Fibroblast of lung (primary cell): ENCODE results near the gene NIT1. TPM values are rescaled to one million over a fixed set of nuclear protein-coding genes. Genes with fewer than 3 reads are reported as not detected.

Source experiments
- DNase-seq, 2 donors: peaks; one replicate each; pipeline versions ENCODE4 v3.0.0 to v3.0.0-alpha.2; 2010; ENCODE audit warnings: low read depth in 2 of 2
- H2AFZ ChIP-seq: 2 replicates; pipeline ENCODE4 v1.5.1; 2012; ENCODE audit warnings: low read length, control low read depth, inconsistent platforms
- H3K27ac ChIP-seq: 2 replicates; pipeline ENCODE4 v1.5.1; 2011; ENCODE audit warnings: low read length, control low read depth; ENCODE audit not compliant: insufficient read depth
- H3K27me3 ChIP-seq: 2 replicates; pipeline ENCODE4 v1.5.1; 2011; ENCODE audit warnings: mild to moderate bottlenecking, low read length; ENCODE audit not compliant: control insufficient read depth, insufficient read depth
- H3K36me3 ChIP-seq: 2 replicates; pipeline ENCODE4 v1.5.1; 2011; ENCODE audit warnings: low read length; ENCODE audit not compliant: control insufficient read depth, insufficient read depth
- H3K4me1 ChIP-seq: 2 replicates; pipeline ENCODE4 v1.5.1; 2011; ENCODE audit warnings: low read length; ENCODE audit not compliant: control insufficient read depth, insufficient read depth; ENCODE audit errors: extremely low read depth
- H3K4me2 ChIP-seq: 2 replicates; pipeline ENCODE4 v1.5.1; 2011; ENCODE audit warnings: low read length, control low read depth; ENCODE audit not compliant: insufficient read depth; ENCODE audit errors: extremely low read depth
- H3K4me3 ChIP-seq, 4 experiments: fragments of 200-600 bp in 1 of 4; sonication (generic) in 1 of 4; replicated peaks in 1 of 4; 2 replicates each; pipeline ENCODE4 v1.5.1; 2011 to 2016; ENCODE audit warnings: low read length in 4 of 4, low read depth in 3 of 4, mild to moderate bottlenecking in 3 of 4, control low read depth in 2 of 4, inconsistent platforms in 1 of 4, mixed read lengths in 1 of 4; ENCODE audit not compliant: insufficient read depth in 1 of 4; ENCODE audit errors: control extremely low read depth in 1 of 4
- H3K79me2 ChIP-seq: 2 replicates; pipeline ENCODE4 v1.5.1; 2012; ENCODE audit warnings: mild to moderate bottlenecking, low read length, inconsistent platforms; ENCODE audit not compliant: control insufficient read depth, insufficient read depth
- H3K9ac ChIP-seq: 2 replicates; pipeline ENCODE4 v1.5.1; 2011; ENCODE audit warnings: mild to moderate bottlenecking, low read length, control low read depth; ENCODE audit not compliant: insufficient read depth
- H3K9me3 ChIP-seq: 2 replicates; pipeline ENCODE4 v1.5.1; 2012; ENCODE audit warnings: low read depth, low read length; ENCODE audit not compliant: control insufficient read depth, insufficient read depth
- H4K20me1 ChIP-seq: 2 replicates; pipeline ENCODE4 v1.5.1; 2011; ENCODE audit warnings: low read length; ENCODE audit not compliant: control insufficient read depth, insufficient read depth; ENCODE audit errors: extremely low read depth
- EZH2 ChIP-seq: IDR thresholded peaks from 2 replicates; pipeline ENCODE4 v1.5.1; 2012; ENCODE audit warnings: low read length, control low read depth, mild to moderate bottlenecking; ENCODE audit errors: missing control alignments
- polyA plus RNA-seq, 2 donors: library from polyadenylated mRNA; depleted of rRNA in 1 of 2; stranded (reverse) in 1 of 2; unstranded in 1 of 2; fragments of >200 nt; gene quantifications; 2 replicates each; pipeline ENCODE4 v1.2.1, GENCODE V29; 2011 to 2012; ENCODE audit warnings: missing spikeins in 1 of 2
- total RNA-seq: library from RNA; depleted of rRNA; stranded (reverse); fragments of >200 nt; gene quantifications from 2 replicates; pipeline ENCODE4 v1.2.1, GENCODE V29; 2014
- TF ChIP-seq, protein P1 (sequence below), 2 donors: IDR thresholded peaks in 1 of 2; conservative IDR thresholded peaks in 1 of 2; 1 replicate in 1 of 2; 2 replicates in 1 of 2; pipeline ENCODE4 v1.5.1; 2011 to 2012; ENCODE audit warnings: low read length in 2 of 2, control low read depth in 1 of 2, inconsistent platforms in 1 of 2, low read depth in 1 of 2, mild to moderate bottlenecking in 1 of 2

NIT1 gene
- total and polyA plus RNA-seq, 2 donors (not counting 1 experiment from before 2014, with no cell fraction given) = 30.6 to 42.6 TPM

DNA sequence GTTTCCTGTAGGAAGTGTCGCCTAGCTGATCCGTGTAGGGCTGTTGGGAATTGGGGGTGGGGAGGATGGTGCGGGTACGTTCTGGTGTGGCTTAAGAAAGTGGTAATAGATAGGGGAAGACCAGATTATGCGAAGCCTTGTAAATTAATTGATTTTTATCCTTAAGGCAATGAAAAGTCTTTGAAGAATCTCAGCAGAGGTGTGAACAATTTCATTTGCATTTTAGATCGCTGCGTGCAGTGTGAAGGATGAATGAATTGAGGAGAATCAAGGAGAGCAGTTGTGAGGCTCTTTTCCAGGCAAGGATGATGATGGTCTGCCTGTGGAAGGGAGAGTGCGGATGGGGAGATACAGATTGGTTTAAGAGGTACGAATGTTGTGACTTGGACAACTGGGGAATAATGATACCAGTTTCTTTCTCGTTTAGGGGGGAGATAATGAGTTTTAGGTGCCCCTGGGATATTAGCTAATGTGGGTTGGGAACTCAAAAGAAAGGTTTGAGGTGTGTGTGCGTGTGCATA lies 15.4 kb downstream of the NIT1 start:
- no peaks in the 10 kb centered on the region for H3K9me3 ChIP-seq
- TF ChIP-seq EZH2 = no peak
- TF ChIP-seq, protein P1, sequence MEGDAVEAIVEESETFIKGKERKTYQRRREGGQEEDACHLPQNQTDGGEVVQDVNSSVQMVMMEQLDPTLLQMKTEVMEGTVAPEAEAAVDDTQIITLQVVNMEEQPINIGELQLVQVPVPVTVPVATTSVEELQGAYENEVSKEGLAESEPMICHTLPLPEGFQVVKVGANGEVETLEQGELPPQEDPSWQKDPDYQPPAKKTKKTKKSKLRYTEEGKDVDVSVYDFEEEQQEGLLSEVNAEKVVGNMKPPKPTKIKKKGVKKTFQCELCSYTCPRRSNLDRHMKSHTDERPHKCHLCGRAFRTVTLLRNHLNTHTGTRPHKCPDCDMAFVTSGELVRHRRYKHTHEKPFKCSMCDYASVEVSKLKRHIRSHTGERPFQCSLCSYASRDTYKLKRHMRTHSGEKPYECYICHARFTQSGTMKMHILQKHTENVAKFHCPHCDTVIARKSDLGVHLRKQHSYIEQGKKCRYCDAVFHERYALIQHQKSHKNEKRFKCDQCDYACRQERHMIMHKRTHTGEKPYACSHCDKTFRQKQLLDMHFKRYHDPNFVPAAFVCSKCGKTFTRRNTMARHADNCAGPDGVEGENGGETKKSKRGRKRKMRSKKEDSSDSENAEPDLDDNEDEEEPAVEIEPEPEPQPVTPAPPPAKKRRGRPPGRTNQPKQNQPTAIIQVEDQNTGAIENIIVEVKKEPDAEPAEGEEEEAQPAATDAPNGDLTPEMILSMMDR (conservative IDR thresholded peaks at IDR 0.05 in 1 of 2, IDR thresholded peaks at IDR 0.05 in 1 of 2; ENCODE audit: low read depth in 1 of 2, low read length in 2 of 2) = no peak
- H3K4me3 ChIP-seq = peak overlapping the region; percentile 84 to 99 (median 94)
- H3K4me2 ChIP-seq = peak overlapping the region; percentile 86
- H4K20me1 ChIP-seq = no peaks in the 10 kb centered on the region
- peaks cover 9% of the 10 kb centered on the region for H3K36me3 ChIP-seq
- H3K27me3 ChIP-seq = no peaks in the 10 kb centered on the region
- peak overlapping the region; percentile 96 for H3K9ac ChIP-seq
- no peak for DNase-seq
- H2AFZ ChIP-seq = peak overlapping the region; percentile 90
- peak overlapping the region; percentile 83 for H3K27ac ChIP-seq
- peaks cover 3% of the 10 kb centered on the region for H3K4me1 ChIP-seq
- H3K79me2 ChIP-seq = peaks cover 45% of the 10 kb centered on the region

- H3K9me3 ChIP-seq = no peaks in the 10 kb centered on the region
- no peak for DNase-seq
- H3K4me3 ChIP-seq = no peak overlapping the region
- H2AFZ ChIP-seq = no peak overlapping the region
- H3K79me2 ChIP-seq = peaks cover 17% of the 10 kb centered on the region
- TF ChIP-seq, protein P1 (conservative IDR thresholded peaks at IDR 0.05 in 1 of 2, IDR thresholded peaks at IDR 0.05 in 1 of 2; ENCODE audit: low read depth in 1 of 2, low read length in 2 of 2) = no peak
- no peak for TF ChIP-seq EZH2
- H3K36me3 ChIP-seq = no peaks in the 10 kb centered on the region
- no peak overlapping the region for H3K9ac ChIP-seq
- H4K20me1 ChIP-seq = no peaks in the 10 kb centered on the region
- no peaks in the 10 kb centered on the region for H3K27me3 ChIP-seq
- H3K27ac ChIP-seq = no peak overlapping the region
- H3K4me2 ChIP-seq = no peak overlapping the region
- H3K4me1 ChIP-seq = no peaks in the 10 kb centered on the region
Observed at GRCh38 chr1:161137881-161138280, 20.0 kb downstream of the NIT1 start.

DNA sequence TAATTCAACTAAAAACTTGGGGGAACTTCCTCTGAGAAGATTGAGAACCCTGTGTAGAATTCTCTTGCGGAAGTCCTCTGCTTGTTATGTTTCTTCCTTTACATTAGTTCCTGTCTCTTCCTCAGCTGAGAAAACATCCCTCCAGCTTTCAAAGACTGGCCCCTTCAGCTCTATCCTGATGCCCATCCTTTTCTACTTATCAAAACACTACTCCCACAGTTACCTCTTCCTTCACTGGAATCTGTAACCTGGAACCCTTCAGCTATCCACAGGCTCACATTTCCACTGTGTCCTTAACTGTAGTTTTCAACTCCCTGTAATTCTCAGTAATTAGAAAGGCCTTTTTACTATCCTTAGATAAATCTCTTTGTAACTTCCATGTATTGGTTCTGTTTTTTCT lies 20.5 kb downstream of the NIT1 start:
- Histone ChIP-seq H2AFZ (no peak overlapping the region), H3K27me3 (no peaks in the 10 kb centered on the region), H3K9ac (no peak overlapping the region), H3K27ac (no peak overlapping the region), H3K9me3 (no peaks in the 10 kb centered on the region), H3K4me2 (no peak overlapping the region), H3K79me2 (peaks cover 15% of the 10 kb centered on the region), H3K36me3 (no peaks in the 10 kb centered on the region), H4K20me1 (no peaks in the 10 kb centered on the region), H3K4me1 (no peaks in the 10 kb centered on the region), H3K4me3 (no peak overlapping the region)
- no peak for DNase-seq
- TF ChIP-seq, protein P1 (conservative IDR thresholded peaks at IDR 0.05 in 1 of 2, IDR thresholded peaks at IDR 0.05 in 1 of 2; ENCODE audit: low read depth in 1 of 2, low read length in 2 of 2) = no peak
- no peak for TF ChIP-seq EZH2
